ENCODE data around the gene OGFOD3.
"Not testable (repeated sequence)": the region's sequence is repeated elsewhere in the genome, so short reads cannot be mapped to it uniquely, and the experiment has no call there.

OGFOD3 gene

DNA sequence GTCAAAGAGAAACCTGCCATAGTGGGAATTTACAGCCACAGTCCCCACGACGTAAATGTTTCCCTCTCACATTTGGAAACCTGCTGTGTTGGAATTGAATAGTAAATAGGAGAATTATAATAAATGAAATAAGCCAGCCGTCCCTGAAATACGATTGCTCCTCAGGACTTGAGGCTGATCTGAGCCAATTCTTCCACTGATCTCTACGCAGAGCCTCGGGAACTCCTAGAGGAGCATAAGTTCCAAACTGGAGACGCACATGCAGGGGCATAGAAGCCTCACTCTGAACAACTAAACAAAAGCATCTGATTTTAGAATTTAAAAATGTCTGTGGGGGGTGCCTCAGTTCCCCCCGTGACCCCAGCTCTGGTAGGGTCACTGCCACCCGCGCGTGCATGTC is 69.5 kb downstream of the OGFOD3 start:
- H3K27me3 ChIP-seq (ENCODE audit: control insufficient read depth in 5 of 5, insufficient read depth in 4 of 5, low read length in 5 of 5): peaks cover 12 to 28% (median 19%) of the 10 kb centered on the region in 5 donors
- H3K4me1 ChIP-seq (ENCODE audit: control insufficient read depth in 5 of 5, insufficient read depth in 5 of 5, low read length in 5 of 5): peaks cover 0 to 12% (median 5%) of the 10 kb centered on the region in 5 donors
- no peaks in the 10 kb centered on the region for H3K9me3 ChIP-seq (ENCODE audit: control insufficient read depth in 5 of 5, low read length in 5 of 5)
- H3K4me3 ChIP-seq (ENCODE audit: low read depth in 1 of 5, low read length in 5 of 5): no peak overlapping the region
- H3K9ac ChIP-seq (ENCODE audit: low read length in 5 of 5): no peak overlapping the region
- no peaks in the 10 kb centered on the region for H3K36me3 ChIP-seq (ENCODE audit: control insufficient read depth in 5 of 5, insufficient read depth in 5 of 5, low read length in 5 of 5)
- H3K27ac ChIP-seq (ENCODE audit: low read depth, low read length): no peak overlapping the region

GRCh38 chr17:82348434-82348833 is 70.0 kb downstream of the OGFOD3 start:
- no peaks in the 10 kb centered on the region for H3K9me3 ChIP-seq (ENCODE audit: control insufficient read depth in 5 of 5, low read length in 5 of 5)
- H3K4me1 ChIP-seq (ENCODE audit: control insufficient read depth in 5 of 5, insufficient read depth in 5 of 5, low read length in 5 of 5): peaks cover 0 to 12% (median 5%) of the 10 kb centered on the region in 5 donors
- H3K27me3 ChIP-seq (ENCODE audit: control insufficient read depth in 5 of 5, insufficient read depth in 4 of 5, low read length in 5 of 5): peaks cover 12 to 26% (median 18%) of the 10 kb centered on the region in 5 donors
- H3K27ac ChIP-seq (ENCODE audit: low read depth, low read length): no peak overlapping the region
- H3K9ac ChIP-seq (ENCODE audit: low read length in 5 of 5): no peak overlapping the region
- H3K4me3 ChIP-seq (ENCODE audit: low read depth in 1 of 5, low read length in 5 of 5): no peak overlapping the region
- no peaks in the 10 kb centered on the region for H3K36me3 ChIP-seq (ENCODE audit: control insufficient read depth in 5 of 5, insufficient read depth in 5 of 5, low read length in 5 of 5)

- not testable (repeated sequence) for H3K36me3 ChIP-seq (ENCODE audit: control insufficient read depth in 5 of 5, insufficient read depth in 5 of 5, low read length in 5 of 5); H3K27ac ChIP-seq (ENCODE audit: low read depth, low read length); H3K9ac ChIP-seq (ENCODE audit: low read length in 5 of 5); H3K9me3 ChIP-seq (ENCODE audit: control insufficient read depth in 5 of 5, low read length in 5 of 5); H3K4me3 ChIP-seq (ENCODE audit: low read depth in 1 of 5, low read length in 5 of 5)
- peaks cover 12 to 26% (median 15%) of the 10 kb centered on the region in 5 donors for H3K27me3 ChIP-seq (ENCODE audit: control insufficient read depth in 5 of 5, insufficient read depth in 4 of 5, low read length in 5 of 5)
- peaks cover 0 to 12% (median 5%) of the 10 kb centered on the region in 5 donors for H3K4me1 ChIP-seq (ENCODE audit: control insufficient read depth in 5 of 5, insufficient read depth in 5 of 5, low read length in 5 of 5)
Observed at GRCh38 chr17:82347994-82348393, 70.4 kb downstream of the OGFOD3 start.

GRCh38 chr17:82346342-82347300 is 71.8 kb downstream of the OGFOD3 start:
- Histone ChIP-seq H3K9me3 (ENCODE audit: control insufficient read depth in 5 of 5, low read length in 5 of 5) (no peaks in the 10 kb centered on the region), H3K36me3 (ENCODE audit: control insufficient read depth in 5 of 5, insufficient read depth in 5 of 5, low read length in 5 of 5) (no peaks in the 10 kb centered on the region), H3K27me3 (ENCODE audit: control insufficient read depth in 5 of 5, insufficient read depth in 4 of 5, low read length in 5 of 5) (peaks cover 12 to 26% (median 15%) of the 10 kb centered on the region in 5 donors), H3K4me3 (ENCODE audit: low read depth in 1 of 5, low read length in 5 of 5) (no peak overlapping the region), H3K9ac (ENCODE audit: low read length in 5 of 5) (no peak overlapping the region), H3K4me1 (ENCODE audit: control insufficient read depth in 5 of 5, insufficient read depth in 5 of 5, low read length in 5 of 5) (peaks cover 0 to 11% (median 5%) of the 10 kb centered on the region in 5 donors), H3K27ac (ENCODE audit: low read depth, low read length) (no peak overlapping the region)

DNA sequence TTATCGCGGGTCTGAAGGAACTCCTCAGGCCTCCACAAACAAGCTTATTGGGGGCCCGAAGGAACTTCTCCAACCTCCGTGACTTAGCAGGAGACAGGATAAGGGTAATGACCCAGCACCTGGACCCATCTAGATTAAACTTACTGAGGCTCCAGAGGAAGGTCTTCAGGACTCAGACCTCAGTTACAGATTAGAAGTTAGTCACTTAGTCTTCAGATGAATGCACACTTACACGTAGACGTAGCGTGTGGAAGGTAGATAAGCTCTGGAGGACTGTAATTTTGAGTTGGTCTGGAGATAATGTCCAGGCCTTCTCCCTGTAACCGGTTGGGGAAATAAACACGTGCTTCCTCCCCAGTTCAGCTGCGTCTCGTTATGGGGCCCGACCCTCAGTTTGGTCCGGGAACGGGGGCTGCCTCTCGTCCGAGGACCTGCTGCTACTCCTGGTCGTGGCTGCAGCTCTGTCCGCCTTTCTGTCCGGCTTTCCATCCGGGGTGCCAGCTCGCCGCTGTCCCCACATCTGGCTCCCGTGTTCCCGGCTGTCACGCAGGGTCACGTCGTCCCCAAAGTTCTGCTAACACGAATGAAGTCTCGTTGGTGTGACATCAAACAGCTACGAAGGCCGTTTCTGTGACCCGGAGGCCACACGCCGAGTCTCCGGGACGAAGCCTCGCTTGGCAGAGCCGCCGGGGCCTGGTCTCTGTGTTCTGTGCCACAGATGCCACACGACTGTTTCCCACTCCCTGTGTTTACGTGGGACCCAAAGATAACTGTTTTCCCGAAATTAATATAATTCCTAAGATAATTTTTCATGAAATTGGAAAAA is 73.0 kb downstream of the OGFOD3 start:
- Histone ChIP-seq H3K36me3 (ENCODE audit: control insufficient read depth in 5 of 5, insufficient read depth in 5 of 5, low read length in 5 of 5) (no peaks in the 10 kb centered on the region), H3K9me3 (ENCODE audit: control insufficient read depth in 5 of 5, low read length in 5 of 5) (no peaks in the 10 kb centered on the region), H3K27me3 (ENCODE audit: control insufficient read depth in 5 of 5, insufficient read depth in 4 of 5, low read length in 5 of 5) (peaks cover 5 to 16% (median 10%) of the 10 kb centered on the region in 5 donors), H3K27ac (ENCODE audit: low read depth, low read length) (no peak overlapping the region), H3K4me3 (ENCODE audit: low read depth in 1 of 5, low read length in 5 of 5) (no peak overlapping the region), H3K4me1 (ENCODE audit: control insufficient read depth in 5 of 5, insufficient read depth in 5 of 5, low read length in 5 of 5) (peaks cover 0 to 11% (median 3%) of the 10 kb centered on the region in 5 donors), H3K9ac (ENCODE audit: low read length in 5 of 5) (no peak overlapping the region)

DNA sequence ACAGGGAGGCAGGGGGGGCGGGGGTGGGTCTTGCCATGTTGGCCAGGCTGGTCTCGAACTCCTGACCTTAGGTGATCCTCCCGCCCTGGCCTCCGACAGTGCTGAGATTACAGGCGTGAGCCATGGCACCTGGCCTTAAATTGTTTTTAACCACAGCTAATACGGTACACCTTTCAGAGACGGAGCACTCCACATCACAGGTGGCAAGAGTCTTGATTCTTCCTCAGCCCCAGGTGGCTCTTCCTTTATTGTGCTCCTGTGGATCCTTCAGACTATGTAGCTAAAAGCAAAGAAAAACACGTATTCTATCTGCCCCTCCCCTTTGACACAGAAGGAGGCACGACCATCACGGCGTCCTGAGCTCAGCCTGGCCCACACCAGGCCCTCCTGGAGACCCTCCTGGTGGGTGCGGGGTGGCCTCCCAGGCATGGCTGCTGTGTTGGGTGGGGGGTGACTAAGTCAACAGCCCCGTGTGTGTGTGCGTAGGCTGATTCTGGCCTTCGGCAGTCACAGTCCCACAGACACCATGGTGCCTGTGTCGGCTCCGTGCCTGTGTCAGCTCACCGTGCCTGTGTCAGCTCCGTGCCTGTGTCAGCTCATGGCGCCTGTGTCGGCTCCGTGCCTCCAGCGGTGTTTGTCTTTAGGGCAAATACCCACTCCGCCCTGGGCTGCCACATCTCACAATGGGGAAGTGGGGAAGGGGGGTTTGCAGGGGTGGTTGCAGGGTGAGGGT is 74.0 kb downstream of the OGFOD3 start:
- H3K9me3 ChIP-seq (ENCODE audit: control insufficient read depth in 5 of 5, low read length in 5 of 5): no peaks in the 10 kb centered on the region
- peaks cover 3 to 12% (median 10%) of the 10 kb centered on the region in 5 donors for H3K27me3 ChIP-seq (ENCODE audit: control insufficient read depth in 5 of 5, insufficient read depth in 4 of 5, low read length in 5 of 5)
- no peak overlapping the region for H3K27ac ChIP-seq (ENCODE audit: low read depth, low read length)
- no peaks in the 10 kb centered on the region for H3K36me3 ChIP-seq (ENCODE audit: control insufficient read depth in 5 of 5, insufficient read depth in 5 of 5, low read length in 5 of 5)
- peaks cover 0 to 10% (median 4%) of the 10 kb centered on the region in 5 donors for H3K4me1 ChIP-seq (ENCODE audit: control insufficient read depth in 5 of 5, insufficient read depth in 5 of 5, low read length in 5 of 5)
- H3K9ac ChIP-seq (ENCODE audit: low read length in 5 of 5): no peak overlapping the region
- H3K4me3 ChIP-seq (ENCODE audit: low read depth in 1 of 5, low read length in 5 of 5): no peak overlapping the region

DNA sequence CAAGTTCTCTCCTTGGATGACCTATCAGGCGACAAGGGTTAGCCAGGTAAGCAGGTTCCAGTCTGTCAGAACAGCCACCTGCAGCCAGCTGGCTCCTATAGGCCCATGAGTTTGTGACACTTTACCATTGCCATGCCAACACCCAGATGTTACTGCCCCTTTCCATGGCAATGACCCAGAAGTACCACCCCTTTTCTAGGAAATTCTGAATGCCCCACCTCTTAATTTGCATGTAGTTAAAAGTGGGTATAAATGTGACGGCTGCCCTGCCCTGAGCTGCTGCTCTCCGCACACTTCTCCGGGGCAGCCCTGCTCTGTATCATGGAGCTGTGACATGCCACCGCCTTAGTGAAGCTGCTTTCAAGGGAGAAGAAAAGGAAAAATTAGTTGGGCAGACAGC is 74.8 kb downstream of the OGFOD3 start:
- Histone ChIP-seq H3K27me3 (ENCODE audit: control insufficient read depth in 5 of 5, insufficient read depth in 4 of 5, low read length in 5 of 5) (peaks cover 3 to 9% (median 3%) of the 10 kb centered on the region in 5 donors), H3K36me3 (ENCODE audit: control insufficient read depth in 5 of 5, insufficient read depth in 5 of 5, low read length in 5 of 5) (no peaks in the 10 kb centered on the region)

DNA sequence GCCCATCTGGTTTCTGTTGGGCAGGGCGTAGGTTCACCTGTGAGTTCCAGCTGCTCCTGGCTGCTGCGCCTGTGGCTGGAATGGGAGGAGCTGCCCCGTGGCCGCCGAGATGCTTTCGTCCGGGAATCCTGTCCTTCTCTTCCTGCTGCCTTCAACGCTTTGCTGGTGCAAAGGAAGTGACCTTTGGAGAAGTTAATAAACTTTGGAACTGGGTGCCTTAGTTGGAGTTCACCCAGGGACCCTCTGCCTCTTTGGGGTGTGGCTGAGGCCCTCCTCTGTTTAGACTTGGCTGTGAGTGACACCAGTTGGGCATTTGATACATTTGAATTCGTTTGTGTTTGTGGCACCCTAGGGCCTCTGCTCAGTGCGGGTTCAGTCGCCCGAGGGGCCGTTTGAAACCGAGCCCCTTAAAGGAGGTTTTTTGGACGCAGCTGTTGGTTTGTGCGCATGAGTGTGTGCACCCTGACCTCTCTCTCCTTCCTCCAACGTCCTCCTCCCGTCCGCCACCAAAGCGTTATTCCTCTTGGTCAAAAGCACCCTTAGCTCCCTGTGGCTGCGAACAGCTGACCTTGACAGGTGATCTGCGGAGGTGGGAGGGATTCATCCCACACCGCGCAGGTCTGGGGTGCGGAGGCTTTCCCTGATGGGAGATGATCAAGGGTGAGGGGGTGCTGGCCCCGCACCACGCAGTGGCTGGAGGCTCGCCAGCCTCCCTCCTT is 75.9 kb downstream of the OGFOD3 start:
- H3K4me1 ChIP-seq (ENCODE audit: control insufficient read depth in 5 of 5, insufficient read depth in 5 of 5, low read length in 5 of 5): peaks cover 0 to 12% (median 12%) of the 10 kb centered on the region in 5 donors
- no peaks in the 10 kb centered on the region for H3K9me3 ChIP-seq (ENCODE audit: control insufficient read depth in 5 of 5, low read length in 5 of 5)
- H3K4me3 ChIP-seq (ENCODE audit: low read depth in 1 of 5, low read length in 5 of 5): no peak overlapping the region
- H3K27me3 ChIP-seq (ENCODE audit: control insufficient read depth in 5 of 5, insufficient read depth in 4 of 5, low read length in 5 of 5): peaks cover 0 to 4% (median 3%) of the 10 kb centered on the region in 5 donors
- H3K27ac ChIP-seq (ENCODE audit: low read depth, low read length): no peak overlapping the region
- H3K36me3 ChIP-seq (ENCODE audit: control insufficient read depth in 5 of 5, insufficient read depth in 5 of 5, low read length in 5 of 5): no peaks in the 10 kb centered on the region
- no peak overlapping the region for H3K9ac ChIP-seq (ENCODE audit: low read length in 5 of 5)

More for the DNA sequence above, 74.8 kb downstream of the OGFOD3 start:
- no peak overlapping the region for H3K4me3 ChIP-seq (ENCODE audit: low read depth in 1 of 5, low read length in 5 of 5)
- H3K4me1 ChIP-seq (ENCODE audit: control insufficient read depth in 5 of 5, insufficient read depth in 5 of 5, low read length in 5 of 5): peaks cover 0 to 11% (median 11%) of the 10 kb centered on the region in 5 donors
- no peak overlapping the region for H3K9ac ChIP-seq (ENCODE audit: low read length in 5 of 5)
- H3K9me3 ChIP-seq (ENCODE audit: control insufficient read depth in 5 of 5, low read length in 5 of 5): no peaks in the 10 kb centered on the region
- no peak overlapping the region for H3K27ac ChIP-seq (ENCODE audit: low read depth, low read length)
